CD14-positive monocyte (primary cell): ENCODE results near the gene GTF2F2. TPM values are rescaled to one million over a fixed set of nuclear protein-coding genes. Genes with fewer than 3 reads are reported as not detected.

Source experiments
- DNase-seq, 3 donors: peaks; one replicate each; pipeline ENCODE4 v3.0.0-alpha.2; 2011 to 2022
- H2AFZ ChIP-seq: 2 replicates; pipeline ENCODE4 v1.6.0; 2012; ENCODE audit warnings: mild to moderate bottlenecking, low read depth, low read length, inconsistent platforms; ENCODE audit not compliant: insufficient read depth, poor library complexity, severe bottlenecking
- H3K27ac ChIP-seq, 2 donors: 1 replicate in 1 of 2; 2 replicates in 1 of 2; pipeline ENCODE4 v1.5.1; 2012 to 2013; ENCODE audit warnings: low read length in 2 of 2, control low read depth in 1 of 2, inconsistent platforms in 1 of 2, low read depth in 1 of 2, mild to moderate bottlenecking in 1 of 2
- H3K27me3 ChIP-seq, 2 donors: one replicate each; pipeline versions ENCODE4 v1.6.0 to v1.6.1; 2011 to 2013; ENCODE audit warnings: low read length in 2 of 2; ENCODE audit not compliant: control insufficient read depth in 2 of 2, insufficient read depth in 2 of 2
- H3K36me3 ChIP-seq, 2 donors: replicated peaks in 1 of 2; 1 replicate in 1 of 2; 2 replicates in 1 of 2; pipeline versions ENCODE4 v1.5.1 to v1.6.1; 2012 to 2013; ENCODE audit warnings: low read length in 2 of 2, control low read depth in 1 of 2, inconsistent platforms in 1 of 2, mild to moderate bottlenecking in 1 of 2; ENCODE audit not compliant: insufficient read depth in 2 of 2, control insufficient read depth in 1 of 2
- H3K4me1 ChIP-seq, 2 donors: 1 replicate in 1 of 2; 2 replicates in 1 of 2; pipeline versions ENCODE4 v1.5.1 to v1.6.1; 2012 to 2013; ENCODE audit warnings: low read length in 2 of 2, control low read depth in 1 of 2, inconsistent platforms in 1 of 2, mild to moderate bottlenecking in 1 of 2, moderate library complexity in 1 of 2; ENCODE audit not compliant: insufficient read depth in 2 of 2, control insufficient read depth in 1 of 2
- H3K4me2 ChIP-seq: replicated peaks from 2 replicates; pipeline ENCODE3; 2012; ENCODE audit warnings: low read length, moderate library complexity, mild to moderate bottlenecking; ENCODE audit not compliant: poor library complexity, severe bottlenecking; ENCODE audit errors: extremely low read depth
- H3K4me3 ChIP-seq, 3 experiments: fragments of 200-600 bp in 1 of 3; sonication (generic) in 1 of 3; replicated peaks in 1 of 3; 1 replicate in 2 of 3; 2 replicates in 1 of 3; pipeline ENCODE4 v1.5.1; 2011 to 2013; ENCODE audit warnings: low read length in 3 of 3, mild to moderate bottlenecking in 3 of 3, control low read depth in 2 of 3, low read depth in 2 of 3, inconsistent platforms in 1 of 3, moderate library complexity in 1 of 3
- H3K79me2 ChIP-seq: 2 replicates; pipeline ENCODE4 v1.6.0; 2012; ENCODE audit warnings: mild to moderate bottlenecking, control low read depth, inconsistent platforms, low read length, moderate library complexity; ENCODE audit not compliant: insufficient read depth
- H3K9ac ChIP-seq: 2 replicates; pipeline ENCODE4 v1.6.0; 2017; ENCODE audit warnings: low read length, mild to moderate bottlenecking; ENCODE audit not compliant: insufficient read depth, poor library complexity, severe bottlenecking
- H3K9me3 ChIP-seq, 2 donors: replicated peaks in 1 of 2; 1 replicate in 1 of 2; 2 replicates in 1 of 2; pipeline versions ENCODE4 v1.5.1 to v1.6.1; 2012 to 2013; ENCODE audit warnings: low read length in 2 of 2, control low read depth in 1 of 2; ENCODE audit not compliant: control insufficient read depth in 1 of 2, insufficient read depth in 1 of 2
- H4K20me1 ChIP-seq: 2 replicates; pipeline ENCODE4 v1.6.0; 2012; ENCODE audit warnings: mild to moderate bottlenecking, low read length, control low read depth, moderate library complexity; ENCODE audit not compliant: insufficient read depth
- H3K27ac Mint-ChIP-seq, 7 donors: one replicate each; pipeline ENCODE4 v1.8.0; 2020; ENCODE audit warnings: mild to moderate bottlenecking in 7 of 7, mixed read lengths in 7 of 7, moderate library complexity in 6 of 7, inconsistent platforms in 2 of 7
- H3K27me3 Mint-ChIP-seq, 3 donors: one replicate each; pipeline ENCODE4 v1.8.0; 2021 to 2022; ENCODE audit warnings: low read depth in 3 of 3, mild to moderate bottlenecking in 3 of 3, mixed read lengths in 3 of 3, moderate library complexity in 3 of 3, inconsistent platforms in 1 of 3
- H3K36me3 Mint-ChIP-seq, 2 donors: one replicate each; pipeline ENCODE4 v1.8.0; 2020; ENCODE audit warnings: mixed read lengths in 2 of 2, inconsistent platforms in 1 of 2, mild to moderate bottlenecking in 1 of 2
- H3K4me1 Mint-ChIP-seq: one replicate; pipeline ENCODE4 v1.8.0; 2020; ENCODE audit warnings: mild to moderate bottlenecking, mixed read lengths
- H3K4me3 Mint-ChIP-seq, 2 donors: one replicate each; pipeline ENCODE4 v1.8.0; 2020; ENCODE audit warnings: mild to moderate bottlenecking in 2 of 2, mixed read lengths in 2 of 2, moderate library complexity in 1 of 2
- H3K9me3 Mint-ChIP-seq, 7 donors: one replicate each; pipeline ENCODE4 v1.8.0; 2020 to 2022; ENCODE audit warnings: mixed read lengths in 7 of 7, mild to moderate bottlenecking in 6 of 7, moderate library complexity in 6 of 7, inconsistent platforms in 2 of 7
- CTCF ChIP-seq: fragments of 200-600 bp; IDR thresholded peaks from one replicate; pipeline ENCODE4 v1.8.0; 2022; ENCODE audit warnings: antibody characterized with exemption, mild to moderate bottlenecking
- WGBS: methylation state at CpG from one replicate; pipeline ENCODE4 v1.1.5; 2013; ENCODE audit warnings: missing lambda C conversion rate; ENCODE audit not compliant: insufficient coverage; 5-methylcytosine and 5-hydroxymethylcytosine counted together
- intact Hi-C, 2 donors: fragments of 100-400 bp; cut with micrococcal nuclease; formaldehyde crosslinking; loops; one replicate each; pipeline versions ENCODE4 v1.15.0 to v1.15.1; 2023
- polyA plus RNA-seq, 3 donors: library from polyadenylated mRNA; depleted of rRNA in 1 of 3; unstranded in 2 of 3; stranded (reverse) in 1 of 3; fragments of 300-500 nt in 2 of 3; fragments of >200 nt in 1 of 3; fragmentation: Illumina TruSeq in 2 of 3; gene quantifications; 1 replicate in 2 of 3; 2 replicates in 1 of 3; pipeline ENCODE4 v1.2.3, GENCODE V29; 2012 to 2021

GTF2F2 gene
- polyA plus RNA-seq, 3 donors, result 8.1 to 10.4 (median 8.5) TPM

- WGBS, result 96% methylated on average over 3 of the region's 6 CpGs
- TF ChIP-seq CTCF, result no peak
- no peak overlapping the region for H3K27ac ChIP-seq
- no peak overlapping the region for H3K9ac ChIP-seq
- no peak overlapping the region for H3K27ac Mint-ChIP-seq
- DNase-seq, result no peak
- no peaks in the 10 kb centered on the region for H3K4me1 Mint-ChIP-seq
- no peaks in the 10 kb centered on the region for H3K9me3 ChIP-seq
- no peaks in the 10 kb centered on the region for H4K20me1 ChIP-seq
- no peaks in the 10 kb centered on the region for H3K4me1 ChIP-seq
- no peaks in the 10 kb centered on the region for H3K9me3 Mint-ChIP-seq
- peaks cover 1 to 4% (median 2%) of the 10 kb centered on the region in 3 donors for H3K27me3 Mint-ChIP-seq
- H3K27me3 ChIP-seq, result no peaks in the 10 kb centered on the region
- intact Hi-C loops, result no loop called here
- no peak overlapping the region for H2AFZ ChIP-seq
- H3K79me2 ChIP-seq, result no peaks in the 10 kb centered on the region
- H3K4me2 ChIP-seq, result no peak overlapping the region
- no peak overlapping the region for H3K4me3 Mint-ChIP-seq
- H3K36me3 Mint-ChIP-seq, result no peaks in the 10 kb centered on the region
- H3K36me3 ChIP-seq, result no peaks in the 10 kb centered on the region
- H3K4me3 ChIP-seq, result no peak overlapping the region
These were observed 37.3 kb upstream of the GTF2F2 start for GRCh38 chr13:45082964-45083363.

GRCh38 chr13:45084515-45084914 is 35.8 kb upstream of the GTF2F2 start:
- H3K27ac Mint-ChIP-seq, result no peak overlapping the region
- H3K9ac ChIP-seq, result no peak overlapping the region
- no peak for DNase-seq
- H3K4me1 Mint-ChIP-seq, result no peaks in the 10 kb centered on the region
- intact Hi-C loops, result no loop called here
- no peaks in the 10 kb centered on the region for H3K9me3 ChIP-seq
- no peak overlapping the region for H3K4me3 Mint-ChIP-seq
- no peaks in the 10 kb centered on the region for H3K9me3 Mint-ChIP-seq
- H3K27ac ChIP-seq, result no peak overlapping the region
- no peaks in the 10 kb centered on the region for H3K36me3 Mint-ChIP-seq
- H3K4me1 ChIP-seq, result no peaks in the 10 kb centered on the region
- H4K20me1 ChIP-seq, result no peaks in the 10 kb centered on the region
- no peak overlapping the region for H3K4me3 ChIP-seq
- H3K27me3 Mint-ChIP-seq, result peaks cover 1 to 6% (median 2%) of the 10 kb centered on the region in 3 donors
- H3K4me2 ChIP-seq, result no peak overlapping the region
- no peaks in the 10 kb centered on the region for H3K36me3 ChIP-seq
- H2AFZ ChIP-seq, result no peak overlapping the region
- H3K79me2 ChIP-seq, result no peaks in the 10 kb centered on the region
- no peaks in the 10 kb centered on the region for H3K27me3 ChIP-seq
- no peak for TF ChIP-seq CTCF
